Stimulated activated naive CD8-positive, alpha-beta T cell treated with anti-CD3 and anti-CD28 coated beads, Interleukin-15, Interleukin-2, amounts not matched to agents 100 ng/mL and 50 ng/mL, for 24 hours (primary cell): ENCODE results near the gene CALU.

Experiments
- H3K27ac Mint-ChIP-seq: one replicate; pipeline ENCODE4 v1.8.0; 2021; ENCODE audit warnings: mild to moderate bottlenecking, mixed read lengths
- H3K27me3 Mint-ChIP-seq: one replicate; pipeline ENCODE4 v1.8.0; 2021; ENCODE audit warnings: mixed read lengths
- H3K36me3 Mint-ChIP-seq: one replicate; pipeline ENCODE4 v1.8.0; 2021; ENCODE audit warnings: low read depth, mixed read lengths
- H3K4me1 Mint-ChIP-seq: one replicate; pipeline ENCODE4 v1.8.0; 2021; ENCODE audit warnings: low read depth, mixed read lengths
- H3K4me3 Mint-ChIP-seq: one replicate; pipeline ENCODE4 v1.8.0; 2021; ENCODE audit warnings: mild to moderate bottlenecking, mixed read lengths
- H3K9me3 Mint-ChIP-seq: one replicate; pipeline ENCODE4 v1.8.0; 2021; ENCODE audit warnings: mixed read lengths

CALU gene

GRCh38 chr7:128755075-128755818 lies 16.1 kb downstream of the CALU start:
- peaks cover 5% of the 10 kb centered on the region for H3K4me1 Mint-ChIP-seq
- H3K4me3 Mint-ChIP-seq: no peak overlapping the region
- H3K9me3 Mint-ChIP-seq: no peaks in the 10 kb centered on the region
- no peaks in the 10 kb centered on the region for H3K27me3 Mint-ChIP-seq
- H3K36me3 Mint-ChIP-seq: peaks cover 66% of the 10 kb centered on the region
- no peak overlapping the region for H3K27ac Mint-ChIP-seq

- Mint-ChIP-seq H3K36me3 (peaks cover 62% of the 10 kb centered on the region), H3K9me3 (no peaks in the 10 kb centered on the region), H3K4me1 (peaks cover 5% of the 10 kb centered on the region), H3K27me3 (no peaks in the 10 kb centered on the region), H3K27ac (no peak overlapping the region), H3K4me3 (no peak overlapping the region)
These were observed 16.8 kb downstream of the CALU start for GRCh38 chr7:128755819-128756476.

GRCh38 chr7:128757203-128757602 lies 18.0 kb downstream of the CALU start:
- no peaks in the 10 kb centered on the region for H3K27me3 Mint-ChIP-seq
- H3K4me1 Mint-ChIP-seq: peaks cover 5% of the 10 kb centered on the region
- H3K27ac Mint-ChIP-seq: no peak overlapping the region
- H3K9me3 Mint-ChIP-seq: no peaks in the 10 kb centered on the region
- H3K4me3 Mint-ChIP-seq: no peak overlapping the region
- H3K36me3 Mint-ChIP-seq: peaks cover 68% of the 10 kb centered on the region

GRCh38 chr7:128758553-128758952 lies 19.4 kb downstream of the CALU start:
- peaks cover 5% of the 10 kb centered on the region for H3K4me1 Mint-ChIP-seq
- no peak overlapping the region for H3K4me3 Mint-ChIP-seq
- no peak overlapping the region for H3K27ac Mint-ChIP-seq
- H3K36me3 Mint-ChIP-seq: peaks cover 62% of the 10 kb centered on the region
- H3K27me3 Mint-ChIP-seq: no peaks in the 10 kb centered on the region
- no peaks in the 10 kb centered on the region for H3K9me3 Mint-ChIP-seq

GRCh38 chr7:128759242-128759641 lies 20.1 kb downstream of the CALU start:
- no peak overlapping the region for H3K4me3 Mint-ChIP-seq
- peaks cover 57% of the 10 kb centered on the region for H3K36me3 Mint-ChIP-seq
- H3K4me1 Mint-ChIP-seq: peaks cover 5% of the 10 kb centered on the region
- no peak overlapping the region for H3K27ac Mint-ChIP-seq
- no peaks in the 10 kb centered on the region for H3K27me3 Mint-ChIP-seq
- H3K9me3 Mint-ChIP-seq: no peaks in the 10 kb centered on the region

GRCh38 chr7:128763541-128763940 lies 24.4 kb downstream of the CALU start:
- no peak overlapping the region for H3K27ac Mint-ChIP-seq
- H3K27me3 Mint-ChIP-seq: no peaks in the 10 kb centered on the region
- no peaks in the 10 kb centered on the region for H3K4me1 Mint-ChIP-seq
- no peaks in the 10 kb centered on the region for H3K9me3 Mint-ChIP-seq
- H3K4me3 Mint-ChIP-seq: no peak overlapping the region
- peaks cover 49% of the 10 kb centered on the region for H3K36me3 Mint-ChIP-seq

GRCh38 chr7:128767475-128768110 lies 28.4 kb downstream of the CALU start:
- no peak overlapping the region for H3K27ac Mint-ChIP-seq
- H3K4me3 Mint-ChIP-seq: no peak overlapping the region
- H3K27me3 Mint-ChIP-seq: no peaks in the 10 kb centered on the region
- H3K36me3 Mint-ChIP-seq: peaks cover 68% of the 10 kb centered on the region
- H3K9me3 Mint-ChIP-seq: no peaks in the 10 kb centered on the region
- H3K4me1 Mint-ChIP-seq: no peaks in the 10 kb centered on the region

GRCh38 chr7:128770233-128770632 lies 31.1 kb downstream of the CALU start:
- Mint-ChIP-seq H3K36me3 (peaks cover 83% of the 10 kb centered on the region), H3K27me3 (no peaks in the 10 kb centered on the region), H3K9me3 (no peaks in the 10 kb centered on the region), H3K4me3 (no peak overlapping the region), H3K4me1 (no peaks in the 10 kb centered on the region), H3K27ac (no peak overlapping the region)

GRCh38 chr7:128773604-128774003 lies 34.4 kb downstream of the CALU start:
- Mint-ChIP-seq H3K27ac (no peak overlapping the region), H3K4me3 (no peak overlapping the region), H3K4me1 (peaks cover 20% of the 10 kb centered on the region), H3K36me3 (peaks cover 62% of the 10 kb centered on the region), H3K27me3 (no peaks in the 10 kb centered on the region), H3K9me3 (peaks cover 10% of the 10 kb centered on the region)

GRCh38 chr7:128774029-128774689 lies 35.0 kb downstream of the CALU start:
- Mint-ChIP-seq H3K36me3 (peaks cover 57% of the 10 kb centered on the region), H3K4me1 (peaks cover 20% of the 10 kb centered on the region), H3K9me3 (peaks cover 10% of the 10 kb centered on the region), H3K27me3 (no peaks in the 10 kb centered on the region), H3K4me3 (no peak overlapping the region), H3K27ac (no peak overlapping the region)

- Mint-ChIP-seq H3K27ac (no peak overlapping the region), H3K27me3 (no peaks in the 10 kb centered on the region), H3K4me1 (peaks cover 20% of the 10 kb centered on the region), H3K9me3 (peaks cover 10% of the 10 kb centered on the region), H3K36me3 (peaks cover 49% of the 10 kb centered on the region), H3K4me3 (no peak overlapping the region)
These were observed 35.8 kb downstream of the CALU start for GRCh38 chr7:128774921-128775320.

GRCh38 chr7:128775744-128776474 lies 36.8 kb downstream of the CALU start, which contains the start of gene OPN1SW:
Gene OPN1SW (minus strand): TSS chr7:128775794. CDS start chr7:128775781, 13 bp downstream.
- peaks cover 20% of the 10 kb centered on the region for H3K4me1 Mint-ChIP-seq
- peaks cover 41% of the 10 kb centered on the region for H3K36me3 Mint-ChIP-seq
- H3K27ac Mint-ChIP-seq: no peak within 1 kb of the TSS
- H3K27me3 Mint-ChIP-seq: no peaks in the 10 kb centered on the region
- H3K4me3 Mint-ChIP-seq: no peak within 1 kb of the TSS
- peaks cover 10% of the 10 kb centered on the region for H3K9me3 Mint-ChIP-seq

- Mint-ChIP-seq H3K4me3 (no peak overlapping the region), H3K9me3 (peaks cover 10% of the 10 kb centered on the region), H3K27me3 (no peaks in the 10 kb centered on the region), H3K27ac (peak overlapping the region; percentile 61), H3K4me1 (peaks cover 20% of the 10 kb centered on the region), H3K36me3 (peaks cover 26% of the 10 kb centered on the region)
These were observed 38.3 kb downstream of the CALU start for GRCh38 chr7:128777156-128778123.
